Upper lobe of left lung (tissue), 6 donors: ENCODE results near the gene ANKRD13D. TPM values are rescaled to one million over a fixed set of nuclear protein-coding genes. Genes with fewer than 3 reads are reported as not detected.

Experiments used
- ATAC-seq, 2 donors: fragments of 200-7000 bp; cut with Tn5 transposase; one replicate each; pipeline ENCODE4 v1.9.1; 2022; ENCODE audit warnings: mild to moderate bottlenecking in 2 of 2, moderate library complexity in 2 of 2; ENCODE audit not compliant: low FRiP score in 2 of 2
- DNase-seq, 2 donors: peaks; one replicate each; pipeline ENCODE4 v3.0.0-alpha.2; 2019 to 2020
- H3K27ac ChIP-seq, 4 donors: fragments of 200-600 bp; sonication (generic); one replicate each; pipeline ENCODE4 v1.5.1; 2016 to 2019
- H3K27me3 ChIP-seq, 4 donors: fragments of 200-600 bp; sonication (generic); one replicate each; pipeline ENCODE4 v1.5.1; 2017 to 2019
- H3K36me3 ChIP-seq, 4 donors: fragments of 200-600 bp; sonication (generic); one replicate each; pipeline ENCODE4 v1.5.1; 2016 to 2019
- H3K4me1 ChIP-seq, 4 donors: fragments of 200-600 bp; sonication (generic); one replicate each; pipeline ENCODE4 v1.5.1; 2018 to 2019
- H3K4me3 ChIP-seq, 4 donors: fragments of 200-600 bp; sonication (generic); one replicate each; pipeline ENCODE4 v1.5.1; 2017 to 2019; ENCODE audit warnings: mild to moderate bottlenecking in 2 of 4, moderate library complexity in 1 of 4
- H3K9me3 ChIP-seq, 4 donors: fragments of 200-600 bp; sonication (generic); one replicate each; pipeline ENCODE4 v1.5.1; 2018 to 2019
- EP300 ChIP-seq, 4 donors: sonication (generic); formaldehyde crosslinking; IDR thresholded peaks; one replicate each; pipeline ENCODE4 v1.5.1; 2017; ENCODE audit warnings: antibody characterized with exemption in 4 of 4, control low read depth in 2 of 4
- POLR2A ChIP-seq, 4 donors: fragments of 450-650 bp; IDR thresholded peaks; one replicate each; pipeline ENCODE4 v1.5.1; 2016 to 2017; ENCODE audit warnings: antibody characterized with exemption in 4 of 4, mild to moderate bottlenecking in 2 of 4
- POLR2AphosphoS5 ChIP-seq, 2 donors: sonication (generic); formaldehyde crosslinking; IDR thresholded peaks; one replicate each; pipeline ENCODE4 v1.5.1; 2017; ENCODE audit warnings: antibody characterized with exemption in 2 of 2
- WGBS, 2 donors: methylation state at CpG; one replicate each; pipeline ENCODE4 v1.1.5; 2017 to 2018; 5-methylcytosine and 5-hydroxymethylcytosine counted together
- total RNA-seq, 6 donors: library from RNA; depleted of rRNA in 4 of 6; stranded (reverse); fragments of >200 nt in 4 of 6; gene quantifications; one replicate each; pipeline versions ENCODE4 v1.1.0 to v1.2.1, GENCODE V29; 2016 to 2021
- TF ChIP-seq, protein P1 (sequence below), 6 experiments: fragments of 450-650 bp in 4 of 6; fragments of 200-600 bp in 2 of 6; sonication (generic) in 2 of 6; IDR thresholded peaks; one replicate each; pipeline ENCODE4 v1.5.1; 2016 to 2019; ENCODE audit warnings: antibody characterized with exemption in 6 of 6
- donor health status: DM: no; HTN: no; CAD: no; lungs with moderate emphysema.
- donor health status: DM: no; HTN: yes; CAD: no; lungs with severe emphysema.

Gene ANKRD13D
- total RNA-seq, 6 donors from 2014 or later = 47.4 to 221 (median 78.3) TPM

DNA sequence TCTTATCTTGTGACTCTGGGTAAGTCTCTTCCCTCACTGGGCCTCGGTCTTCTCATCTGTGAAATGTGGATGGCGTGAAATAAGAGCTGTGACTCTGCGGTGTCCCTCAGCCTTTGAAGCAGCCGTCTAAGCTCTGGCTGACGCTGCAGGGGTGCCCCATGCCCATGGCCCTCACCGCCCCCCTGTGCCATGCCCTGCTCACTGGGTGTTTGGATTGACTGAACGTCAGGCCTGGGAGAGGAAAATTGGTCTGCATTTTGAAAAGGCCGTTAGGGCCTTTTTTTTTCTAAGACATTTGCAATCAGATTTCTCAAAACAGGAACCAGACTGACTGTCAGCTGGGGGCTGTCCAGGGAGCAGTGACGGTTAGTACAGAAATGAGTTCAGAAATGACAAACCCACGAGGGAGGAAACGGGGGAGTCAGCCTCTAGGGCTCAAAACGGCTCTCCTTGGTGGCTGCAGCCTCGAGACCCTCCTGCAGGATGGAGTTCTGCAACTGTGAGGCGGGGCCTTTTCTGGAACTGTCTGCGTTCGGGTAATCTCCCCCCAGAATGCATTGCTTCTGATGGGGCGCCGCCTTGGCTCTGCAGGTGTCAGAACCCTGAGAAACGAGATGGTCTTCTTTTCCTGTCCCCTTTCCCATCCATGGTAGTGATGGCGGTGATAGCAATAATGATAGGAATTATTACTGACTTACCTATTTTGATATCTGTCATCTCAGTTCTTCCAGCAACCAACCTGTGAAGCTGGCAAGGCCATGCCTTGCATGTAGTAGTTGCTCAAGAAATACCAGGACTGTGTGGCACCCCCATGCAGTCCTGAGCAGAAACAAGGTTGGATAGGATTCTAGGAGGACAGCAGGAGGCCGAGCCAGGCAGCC is 20.8 kb upstream of the ANKRD13D start:
- Histone ChIP-seq H3K27me3 (no peaks in the 10 kb centered on the region), H3K4me1 (peaks cover 66 to 70% (median 68%) of the 10 kb centered on the region in 4 donors), H3K36me3 (peaks cover 0 to 10% (median 3%) of the 10 kb centered on the region in 4 donors), H3K9me3 (no peaks in the 10 kb centered on the region), H3K4me3 (peak overlapping the region in 3 of 4 donors; percentile 59 to 99 (median 99)), H3K27ac (peak overlapping the region; percentile 80 to 99 (median 94))
- DNase-seq (peak in 1 of 2 donors; percentile 68), ATAC-seq (no peak)
- TF ChIP-seq, protein P1, sequence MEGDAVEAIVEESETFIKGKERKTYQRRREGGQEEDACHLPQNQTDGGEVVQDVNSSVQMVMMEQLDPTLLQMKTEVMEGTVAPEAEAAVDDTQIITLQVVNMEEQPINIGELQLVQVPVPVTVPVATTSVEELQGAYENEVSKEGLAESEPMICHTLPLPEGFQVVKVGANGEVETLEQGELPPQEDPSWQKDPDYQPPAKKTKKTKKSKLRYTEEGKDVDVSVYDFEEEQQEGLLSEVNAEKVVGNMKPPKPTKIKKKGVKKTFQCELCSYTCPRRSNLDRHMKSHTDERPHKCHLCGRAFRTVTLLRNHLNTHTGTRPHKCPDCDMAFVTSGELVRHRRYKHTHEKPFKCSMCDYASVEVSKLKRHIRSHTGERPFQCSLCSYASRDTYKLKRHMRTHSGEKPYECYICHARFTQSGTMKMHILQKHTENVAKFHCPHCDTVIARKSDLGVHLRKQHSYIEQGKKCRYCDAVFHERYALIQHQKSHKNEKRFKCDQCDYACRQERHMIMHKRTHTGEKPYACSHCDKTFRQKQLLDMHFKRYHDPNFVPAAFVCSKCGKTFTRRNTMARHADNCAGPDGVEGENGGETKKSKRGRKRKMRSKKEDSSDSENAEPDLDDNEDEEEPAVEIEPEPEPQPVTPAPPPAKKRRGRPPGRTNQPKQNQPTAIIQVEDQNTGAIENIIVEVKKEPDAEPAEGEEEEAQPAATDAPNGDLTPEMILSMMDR (IDR thresholded peaks at IDR 0.05) = no peak
- TF ChIP-seq POLR2A (IDR thresholded peaks at IDR 0.05) = peak in 1 of 4 donors; percentile 23
- WGBS, 2 donors = 26 to 52% methylated on average over 12 to 21 of the region's 21 CpGs

DNA sequence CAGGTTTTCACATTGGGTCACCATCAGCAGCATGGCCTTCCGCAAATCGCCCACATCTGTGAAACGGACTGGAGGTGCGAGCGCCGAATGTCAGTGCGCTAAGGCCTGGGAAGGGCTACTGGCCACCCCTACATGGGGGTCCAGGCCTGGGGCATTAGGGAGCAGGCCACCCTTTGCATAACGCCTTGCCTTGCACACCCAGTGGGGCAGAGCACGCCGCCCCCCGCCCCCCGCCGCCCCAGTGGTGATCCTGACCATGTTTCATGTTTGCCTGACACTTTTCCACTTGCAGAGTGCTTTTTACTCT is 20.2 kb upstream of the ANKRD13D start:
- Histone ChIP-seq H3K4me1 (peaks cover 70 to 73% (median 72%) of the 10 kb centered on the region in 4 donors), H3K27me3 (no peaks in the 10 kb centered on the region), H3K36me3 (peaks cover 0 to 10% (median 3%) of the 10 kb centered on the region in 4 donors), H3K4me3 (peak overlapping the region in 3 of 4 donors; percentile 8 to 99 (median 99)), H3K27ac (peak overlapping the region; percentile 80 to 99 (median 94)), H3K9me3 (no peaks in the 10 kb centered on the region)
- WGBS, 2 donors = 79 to 91% methylated on average over 12 of the region's 13 CpGs
- no peak for ATAC-seq
- peak in 1 of 2 donors; percentile 61 for DNase-seq
- TF ChIP-seq POLR2A (IDR thresholded peaks at IDR 0.05) (no peak), EP300 (IDR thresholded peaks at IDR 0.05) (no peak)

DNA sequence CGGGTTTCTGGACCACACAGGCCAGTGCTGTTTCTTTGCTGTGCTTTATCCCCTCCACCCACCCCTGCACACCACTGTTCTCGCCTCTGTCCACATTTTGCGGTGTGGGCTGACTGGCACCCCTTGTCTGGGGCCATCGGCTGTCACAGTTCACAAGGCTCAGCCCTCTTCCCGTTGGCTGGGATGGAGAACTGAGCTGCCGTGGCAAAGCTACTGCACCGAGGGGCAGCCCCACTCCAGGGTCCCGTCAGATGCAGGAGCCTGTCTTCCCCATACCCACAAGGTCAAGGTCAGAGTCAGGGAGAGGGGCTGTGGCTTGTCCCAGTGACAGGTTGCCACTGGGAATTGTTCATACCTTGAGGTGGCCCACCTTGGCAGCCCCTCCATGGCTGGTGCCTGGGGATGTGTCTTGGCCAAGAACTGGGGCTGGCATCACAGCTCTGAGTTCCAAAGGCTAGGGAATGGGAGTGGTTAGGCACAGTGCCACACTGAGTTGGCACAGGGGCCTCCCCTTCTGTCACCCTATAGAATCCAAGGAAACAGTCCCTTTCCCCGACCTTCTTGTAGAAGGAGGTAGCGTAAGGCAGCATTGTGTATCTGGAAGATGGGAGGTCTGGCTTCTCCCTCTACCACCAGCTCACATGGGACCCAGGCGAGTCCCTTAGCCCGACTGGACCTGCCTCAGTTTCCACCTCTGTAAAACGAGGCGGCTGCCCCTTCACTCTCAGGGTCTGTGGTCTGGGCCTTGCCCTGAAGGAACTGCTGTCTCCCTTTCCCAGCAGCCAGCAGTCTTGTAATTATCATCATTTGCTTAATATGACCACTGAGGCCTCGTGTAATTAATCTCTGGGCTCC is 19.5 kb upstream of the ANKRD13D start:
- TF ChIP-seq, protein P1 (IDR thresholded peaks at IDR 0.05) = no peak
- TF ChIP-seq POLR2AphosphoS5 (IDR thresholded peaks at IDR 0.05) (no peak), EP300 (IDR thresholded peaks at IDR 0.05) (no peak), POLR2A (IDR thresholded peaks at IDR 0.05) (no peak)
- Histone ChIP-seq H3K4me3 (peak overlapping the region; percentile 8 to 99 (median 54)), H3K36me3 (peaks cover 0 to 10% (median 3%) of the 10 kb centered on the region in 4 donors), H3K27ac (peak overlapping the region; percentile 80 to 99 (median 94)), H3K9me3 (no peaks in the 10 kb centered on the region), H3K27me3 (no peaks in the 10 kb centered on the region), H3K4me1 (peaks cover 77 to 81% (median 79%) of the 10 kb centered on the region in 4 donors)
- DNase-seq (no peak), ATAC-seq (no peak)
- WGBS, 2 donors = 32 to 37% methylated on average over 9 to 15 of the region's 15 CpGs

DNA sequence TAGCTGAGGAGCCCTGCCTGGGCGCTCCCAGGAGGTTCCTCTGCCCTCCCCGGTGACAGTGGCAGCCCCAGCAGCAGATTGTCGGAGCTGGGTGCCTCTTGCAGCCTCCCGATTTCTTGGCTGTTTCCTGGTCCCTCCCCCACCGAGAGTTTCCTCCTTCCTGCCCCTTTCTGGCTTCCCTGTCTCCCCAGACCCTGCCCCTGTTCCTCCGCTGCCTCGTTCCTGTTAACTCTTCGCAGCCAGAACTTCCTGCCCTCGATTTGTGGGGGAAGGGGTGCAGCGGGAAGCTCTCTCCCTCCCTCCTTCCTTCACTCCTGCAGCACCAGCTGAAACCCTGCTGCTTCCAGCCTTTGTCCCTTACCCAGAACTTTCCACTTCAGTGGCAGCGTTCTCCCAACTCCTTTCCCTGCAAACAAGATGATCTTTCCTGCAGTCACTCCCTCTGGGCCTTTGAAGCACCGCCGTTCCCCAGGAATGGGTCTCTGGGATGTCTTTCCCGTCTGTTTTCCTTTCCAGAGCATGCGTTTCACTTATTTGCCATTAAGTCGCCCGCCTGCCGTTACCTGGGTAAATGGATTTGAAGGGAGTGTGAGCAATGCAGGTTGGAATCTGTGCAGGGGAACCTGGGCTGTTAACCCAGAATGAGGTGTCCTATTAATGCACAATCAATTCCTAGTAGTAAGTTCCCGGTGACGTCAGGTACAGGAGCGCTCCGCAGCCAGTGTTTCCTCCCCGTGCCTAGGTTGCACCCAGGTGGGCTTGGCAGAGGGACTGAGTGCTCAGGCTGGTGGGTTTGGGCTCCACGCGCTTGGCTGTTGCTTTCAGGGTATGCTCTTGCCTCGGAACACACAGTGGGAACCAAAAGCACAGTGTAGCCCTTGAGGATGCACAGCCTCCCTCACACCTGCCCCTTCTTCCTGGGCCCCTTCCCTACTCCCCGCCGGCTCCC is 18.6 kb upstream of the ANKRD13D start:
- Histone ChIP-seq H3K9me3 (no peaks in the 10 kb centered on the region), H3K4me1 (peaks cover 86 to 90% (median 88%) of the 10 kb centered on the region in 4 donors), H3K4me3 (peak overlapping the region; percentile 8 to 99 (median 54)), H3K27ac (peak overlapping the region; percentile 80 to 99 (median 94)), H3K27me3 (no peaks in the 10 kb centered on the region), H3K36me3 (peaks cover 0 to 16% (median 3%) of the 10 kb centered on the region in 4 donors)
- TF ChIP-seq POLR2AphosphoS5 (IDR thresholded peaks at IDR 0.05) (peak; percentile 14 to 43), EP300 (IDR thresholded peaks at IDR 0.05) (no peak), POLR2A (IDR thresholded peaks at IDR 0.05) (no peak)
- TF ChIP-seq, protein P1 (IDR thresholded peaks at IDR 0.05) = no peak
- 20 to 28% methylated on average over 27 to 28 of the region's 28 CpGs for WGBS, 2 donors
- ATAC-seq (peak in 1 of 2 donors; percentile 14), DNase-seq (peak in 1 of 2 donors; percentile 73)
